ENCODE data around the gene PSMD13. TPM values are rescaled to one million over a fixed set of nuclear protein-coding genes. Genes with fewer than 3 reads are reported as not detected.
"Not testable (repeated sequence)": the region's sequence is repeated elsewhere in the genome, so short reads cannot be mapped to it uniquely, and the experiment has no call there.

The PSMD13 gene
- total RNA-seq, result 100 to 1,000 TPM in 4 of 6 donors, 10 to 100 TPM in 2; 85.2 to 113 (median 106) TPM

DNA sequence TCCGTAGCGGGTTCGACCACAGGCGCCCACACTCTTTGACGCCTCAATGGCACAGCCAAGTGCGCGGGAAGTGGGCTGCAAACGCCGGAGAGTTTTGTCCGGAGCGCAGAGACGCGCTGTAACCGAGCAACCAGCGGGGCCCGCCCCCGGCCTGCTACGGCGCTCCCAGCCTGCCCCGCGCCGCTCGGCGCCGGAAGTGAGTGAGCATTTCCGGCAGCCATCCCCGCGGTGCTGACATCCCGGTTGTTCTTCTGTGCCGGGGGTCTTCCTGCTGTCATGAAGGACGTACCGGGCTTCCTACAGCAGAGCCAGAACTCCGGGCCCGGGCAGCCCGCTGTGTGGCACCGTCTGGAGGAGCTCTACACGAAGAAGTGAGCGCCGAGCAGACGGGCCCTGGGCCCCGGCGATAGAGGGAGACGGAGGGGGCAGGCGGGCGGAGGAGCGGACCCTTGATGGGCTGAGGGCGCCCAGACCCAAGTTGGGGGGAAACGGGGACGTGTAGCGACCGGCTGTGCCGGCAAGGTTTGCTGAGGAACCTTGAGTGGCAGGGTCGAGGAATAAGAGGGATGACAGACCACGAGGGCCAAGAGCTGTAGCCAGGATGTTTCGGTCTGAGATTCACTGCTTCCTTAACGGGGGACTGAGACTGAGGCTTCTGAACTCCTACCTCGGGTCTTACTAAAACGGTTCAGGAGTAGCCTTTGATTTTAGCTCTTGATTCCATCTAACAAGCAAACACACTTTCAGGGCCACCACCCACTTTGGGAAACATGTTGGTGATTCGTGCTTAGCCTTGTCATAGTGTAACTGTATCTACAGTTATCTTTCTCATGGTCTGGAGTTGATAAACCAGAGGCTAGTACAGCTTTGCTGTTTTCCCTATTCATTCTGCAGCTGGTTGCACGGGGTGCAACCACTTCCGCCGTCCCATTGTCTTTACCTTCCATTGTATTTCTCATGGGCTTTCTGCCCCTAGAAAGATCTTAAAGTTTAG lies at the start of gene PSMD13:
Gene PSMD13, plus strand, starts transcription at position 203 of the 994 bp plus-strand sequence. Its CDS starts 74 bp downstream, at position 277.
- 2 to 3% methylated on average over 28 to 51 of the region's 62 CpGs for WGBS, 2 donors
- H3K27me3 ChIP-seq, result no peaks in the 10 kb centered on the region
- H3K9me3 ChIP-seq, result no peaks in the 10 kb centered on the region
- peak within 1 kb of the TSS; percentile 80 to 98 (median 89) for H3K4me3 ChIP-seq
- TF ChIP-seq POLR2A (IDR thresholded peaks at IDR 0.05) (peak in 3 of 4 donors; percentile 66 to 78 (median 75)), POLR2AphosphoS5 (IDR thresholded peaks at IDR 0.05) (peak; percentile 86 to 87), EP300 (IDR thresholded peaks at IDR 0.05) (no peak)
- TF ChIP-seq, protein P1, sequence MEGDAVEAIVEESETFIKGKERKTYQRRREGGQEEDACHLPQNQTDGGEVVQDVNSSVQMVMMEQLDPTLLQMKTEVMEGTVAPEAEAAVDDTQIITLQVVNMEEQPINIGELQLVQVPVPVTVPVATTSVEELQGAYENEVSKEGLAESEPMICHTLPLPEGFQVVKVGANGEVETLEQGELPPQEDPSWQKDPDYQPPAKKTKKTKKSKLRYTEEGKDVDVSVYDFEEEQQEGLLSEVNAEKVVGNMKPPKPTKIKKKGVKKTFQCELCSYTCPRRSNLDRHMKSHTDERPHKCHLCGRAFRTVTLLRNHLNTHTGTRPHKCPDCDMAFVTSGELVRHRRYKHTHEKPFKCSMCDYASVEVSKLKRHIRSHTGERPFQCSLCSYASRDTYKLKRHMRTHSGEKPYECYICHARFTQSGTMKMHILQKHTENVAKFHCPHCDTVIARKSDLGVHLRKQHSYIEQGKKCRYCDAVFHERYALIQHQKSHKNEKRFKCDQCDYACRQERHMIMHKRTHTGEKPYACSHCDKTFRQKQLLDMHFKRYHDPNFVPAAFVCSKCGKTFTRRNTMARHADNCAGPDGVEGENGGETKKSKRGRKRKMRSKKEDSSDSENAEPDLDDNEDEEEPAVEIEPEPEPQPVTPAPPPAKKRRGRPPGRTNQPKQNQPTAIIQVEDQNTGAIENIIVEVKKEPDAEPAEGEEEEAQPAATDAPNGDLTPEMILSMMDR (IDR thresholded peaks at IDR 0.05), result peak in 2 of 6 experiments; percentile 22 to 29
- peak; percentile 97 to 98 for ATAC-seq (ENCODE audit: low FRiP score in 2 of 2)
- H3K36me3 ChIP-seq, result peaks cover 0 to 27% (median 8%) of the 10 kb centered on the region in 4 donors
- DNase-seq, result peak; percentile 89 to 98
- peak within 1 kb of the TSS; percentile 92 to 97 (median 96) for H3K27ac ChIP-seq
- H3K4me1 ChIP-seq, result peaks cover 21 to 31% (median 23%) of the 10 kb centered on the region in 4 donors

- H3K36me3 ChIP-seq, H3K9me3 ChIP-seq, H3K27me3 ChIP-seq, H3K4me3 ChIP-seq, H3K27ac ChIP-seq, H3K4me1 ChIP-seq: not testable (repeated sequence)
- DNase-seq, result peak in 1 of 2 donors; percentile 86
- 85 to 94% methylated on average over 13 to 43 of the region's 55 CpGs for WGBS, 2 donors
- TF ChIP-seq, protein P1 (IDR thresholded peaks at IDR 0.05), result peak in 1 of 6 experiments; percentile 33
- peak; percentile 65 to 77 for ATAC-seq (ENCODE audit: low FRiP score in 2 of 2)
These were observed 47.5 kb upstream of the PSMD13 start for GRCh38 chr11:189200-189783.

DNA sequence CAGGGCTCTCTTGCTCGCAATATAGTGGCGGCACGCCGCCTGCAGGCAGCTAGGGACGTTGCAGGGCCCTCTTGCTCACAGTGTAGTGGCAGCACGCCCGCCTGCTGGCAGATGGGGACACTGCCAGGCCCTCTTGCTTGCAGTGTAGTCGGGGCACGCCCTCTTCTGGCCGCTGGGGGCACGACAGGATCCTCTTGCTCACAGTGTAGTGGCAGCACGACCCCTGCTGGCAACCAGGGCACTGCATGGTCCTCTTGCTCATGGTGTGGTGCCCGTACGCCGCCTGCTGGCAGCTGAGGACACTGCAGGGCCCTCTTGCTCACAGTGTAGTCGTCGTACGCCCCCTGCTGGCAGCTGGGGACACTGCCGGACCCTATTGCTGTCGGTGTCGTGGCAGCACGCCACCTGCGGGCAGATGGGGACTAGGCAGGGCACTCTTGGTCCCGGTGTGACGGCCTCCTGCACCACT lies 46.9 kb upstream of the PSMD13 start:
- not testable (repeated sequence) for H3K27me3 ChIP-seq, H3K4me1 ChIP-seq, H3K4me3 ChIP-seq, H3K36me3 ChIP-seq, H3K27ac ChIP-seq, H3K9me3 ChIP-seq
- 60% methylated on average over 6 of the region's 25 CpGs; no CpG with 5 or more reads in 1 of the 2 donors for WGBS, 2 donors
- peak; percentile 75 to 92 for ATAC-seq (ENCODE audit: low FRiP score in 2 of 2)
- TF ChIP-seq, protein P1 (IDR thresholded peaks at IDR 0.05), result peak in 2 of 6 experiments; percentile 6 to 28
- peak; percentile 26 to 83 for DNase-seq

DNA sequence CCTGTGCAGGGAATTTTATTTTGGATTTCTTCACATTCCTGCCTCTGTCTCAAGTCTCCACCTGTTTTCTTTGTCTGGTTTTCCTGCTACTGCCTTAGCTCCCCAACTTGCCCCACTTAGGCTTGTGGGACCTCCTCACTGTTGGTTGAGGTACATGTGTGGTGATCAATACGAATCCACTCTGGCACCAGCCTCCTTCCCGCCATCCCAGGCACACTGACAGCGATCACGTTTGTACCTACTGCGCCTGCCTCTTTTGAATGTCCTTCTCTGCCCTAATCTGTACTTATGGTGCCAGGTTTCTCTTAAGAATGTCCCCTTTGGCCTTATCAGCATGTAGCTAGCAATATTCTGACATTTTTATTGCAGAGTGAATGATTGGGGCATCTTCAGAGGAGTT lies 46.2 kb upstream of the PSMD13 start:
- H3K4me1 ChIP-seq; H3K27me3 ChIP-seq; H3K9me3 ChIP-seq; H3K4me3 ChIP-seq; ATAC-seq (ENCODE audit: low FRiP score in 2 of 2); H3K27ac ChIP-seq; DNase-seq; H3K36me3 ChIP-seq: not testable (repeated sequence)
- WGBS, 2 donors, result 75 to 78% methylated on average over 5 of the region's 5 CpGs

Measured in upper lobe of left lung (tissue), 6 donors.